Stimulated activated CD4-positive, alpha-beta T cell treated with anti-CD3 and anti-CD28 coated beads, TNF-alpha, amount 100 ng/mL, for 1 hour (primary cell): ENCODE measurements around the gene ALG11.

Experiments used
- DNase-seq, 3 donors: peaks; one replicate each; pipeline ENCODE4 v3.0.0-alpha.2; 2020; ENCODE audit warnings: low read depth in 3 of 3, low spot score in 1 of 3

The ALG11 gene

GRCh38 chr13:51997186-51997585, 15.0 kb upstream of the ALG11 start:
- no peak for DNase-seq

- DNase-seq = no peak
Measured at GRCh38 chr13:51997641-51998330, 14.4 kb upstream of the ALG11 start.

- no peak for DNase-seq
Measured at GRCh38 chr13:51998723-51999509, 13.3 kb upstream of the ALG11 start.

GRCh38 chr13:51999510-51999911, 12.7 kb upstream of the ALG11 start:
- DNase-seq = no peak

- DNase-seq = no peak
Measured at GRCh38 chr13:51999921-52000320, 12.3 kb upstream of the ALG11 start.

DNA sequence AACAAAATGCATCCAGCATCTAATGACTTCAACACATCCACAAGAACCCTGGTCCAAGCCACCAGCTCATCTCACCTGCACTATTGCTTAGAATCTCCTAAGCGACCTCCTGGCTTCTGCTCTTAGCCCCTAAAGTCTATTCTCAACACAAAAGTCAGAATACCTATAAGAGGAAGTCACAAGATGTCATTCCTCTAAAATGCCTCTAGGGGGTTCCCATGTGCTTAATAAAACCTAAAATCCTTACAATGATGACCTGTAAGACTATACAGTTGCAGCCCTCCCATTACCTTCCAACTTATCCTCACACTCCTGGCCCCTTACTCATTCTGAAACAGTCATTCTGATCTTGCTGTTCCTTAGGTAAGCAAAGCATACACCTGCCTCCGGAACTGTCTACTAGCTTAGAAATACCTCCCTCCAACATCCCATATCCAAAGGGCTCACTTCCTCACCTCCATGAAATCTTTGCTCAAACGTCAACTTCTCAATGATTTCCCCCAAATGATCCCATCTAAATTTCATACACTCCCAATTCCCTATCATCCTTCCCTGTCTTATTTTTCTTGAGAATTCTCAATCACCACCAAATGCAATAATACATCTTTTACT, 11.0 kb upstream of the ALG11 start:
- DNase-seq = no peak

DNA sequence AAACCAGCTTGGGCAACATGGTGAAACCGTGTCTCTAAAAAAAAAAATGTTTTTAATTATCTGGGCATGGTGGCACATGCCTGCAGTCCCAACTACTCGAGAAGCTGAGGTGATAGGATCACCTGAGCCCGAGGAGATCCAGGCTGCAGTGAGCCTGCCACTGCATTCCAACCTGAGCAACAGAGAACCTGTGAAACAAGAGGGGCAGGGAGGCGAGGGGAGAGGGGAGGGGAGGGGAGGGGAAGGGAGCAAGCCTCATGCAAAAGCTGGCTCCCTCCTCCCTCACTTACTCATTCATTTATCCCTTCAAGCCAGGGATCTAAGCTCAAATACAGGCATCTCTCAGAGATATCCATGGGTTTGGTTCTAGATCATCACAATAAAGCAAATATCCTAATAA, 9.8 kb upstream of the ALG11 start:
- no peak for DNase-seq

- DNase-seq = no peak
Measured at GRCh38 chr13:52003541-52003940, 8.7 kb upstream of the ALG11 start.

DNA sequence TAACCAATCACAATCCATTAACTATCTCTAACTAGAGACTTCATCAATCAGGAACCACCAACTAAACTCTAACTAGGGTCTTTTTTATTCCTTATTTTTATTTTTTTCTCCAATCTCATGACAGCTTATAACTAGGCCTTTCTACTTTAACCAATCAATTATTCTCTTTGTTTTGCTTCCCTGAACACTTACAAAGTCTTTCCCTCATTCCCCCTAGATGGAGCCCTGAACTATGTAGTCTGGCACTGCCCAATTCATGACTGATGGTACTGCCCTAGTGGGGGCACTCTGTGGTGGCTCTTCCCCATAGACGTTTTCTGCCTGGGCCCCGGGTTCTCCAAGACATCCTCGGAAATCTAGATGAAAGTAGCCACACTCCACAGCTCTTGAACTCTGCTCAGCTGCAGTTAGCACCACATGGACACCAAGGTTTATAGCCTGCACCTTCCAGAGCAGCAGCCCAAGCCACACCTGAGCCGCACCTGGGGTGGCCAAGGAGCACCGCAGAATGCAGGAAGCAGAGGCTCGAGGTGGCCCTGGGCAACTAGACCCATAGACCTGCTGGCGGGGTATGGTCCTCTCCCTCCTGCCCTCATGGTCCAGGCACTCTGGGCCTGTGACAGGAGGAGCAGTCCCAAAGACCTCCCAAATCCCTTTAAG, 7.6 kb upstream of the ALG11 start:
- no peak for DNase-seq

- no peak for DNase-seq
Measured at GRCh38 chr13:52005841-52006522, 6.2 kb upstream of the ALG11 start.

DNA sequence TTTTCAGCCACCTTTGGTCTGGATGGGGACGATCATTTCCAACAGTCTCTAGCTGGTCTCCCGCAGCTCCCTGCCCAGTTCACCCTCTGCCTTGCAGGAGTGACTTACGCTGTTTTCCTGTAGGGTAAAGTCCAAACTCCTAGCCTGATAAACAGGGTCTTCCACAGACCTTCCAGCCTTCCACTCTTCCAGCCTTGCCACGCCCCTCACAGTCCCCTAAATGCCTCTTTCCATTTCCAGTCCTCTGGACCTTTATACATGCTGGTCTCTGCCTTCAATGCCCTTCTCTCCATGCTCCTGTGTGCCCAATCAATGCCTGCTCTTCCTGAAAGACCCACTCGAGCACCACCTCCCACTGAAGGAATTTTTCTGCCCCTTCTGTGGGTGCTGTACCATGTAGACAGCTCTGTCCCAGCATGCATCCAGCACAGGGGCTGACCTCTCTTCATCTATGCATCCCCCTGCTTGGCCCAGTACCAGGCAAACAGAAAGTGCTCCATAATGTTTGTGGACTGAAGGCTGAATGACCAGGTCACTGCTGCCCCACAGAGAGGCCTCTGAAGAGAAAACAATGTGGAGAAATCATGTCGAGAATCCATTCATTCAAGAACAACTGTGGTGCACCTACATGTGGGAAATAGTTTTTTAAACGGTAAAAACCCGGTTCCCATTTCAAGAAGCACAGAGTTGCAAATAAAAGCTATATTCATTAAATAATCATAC, 5.5 kb upstream of the ALG11 start:
- no peak for DNase-seq

GRCh38 chr13:52009946-52010345, 2.3 kb upstream of the ALG11 start:
- DNase-seq = no peak

- peak in 2 of 3 donors; percentile 5 to 8 for DNase-seq
Measured at GRCh38 chr13:52010890-52011631, 1.1 kb upstream of the ALG11 start, which contains the start of gene ATP7B. TSS of gene ATP7B (minus strand) at chr13:52011450. CDS start at chr13:52011337, 113 bp downstream.

DNA sequence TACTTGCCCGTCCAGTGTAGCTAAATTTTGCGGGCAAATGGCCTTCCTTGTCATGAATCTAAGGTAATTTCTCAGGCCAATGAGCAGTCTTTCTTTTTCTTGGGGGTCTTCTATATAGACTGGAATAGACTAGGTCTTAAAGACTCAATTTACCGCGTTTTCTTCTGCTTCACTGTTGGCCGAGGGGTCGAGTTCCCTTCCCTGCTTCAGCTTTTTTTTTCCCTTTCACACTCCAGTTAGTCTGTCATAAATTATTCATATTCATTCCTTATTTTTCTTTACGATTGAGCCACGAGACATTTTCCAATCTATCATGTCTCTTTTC, 276 bp downstream of the ALG11 start:
- no peak for DNase-seq

GRCh38 chr13:52016296-52016695, 4.1 kb downstream of the ALG11 start:
- no peak for DNase-seq

DNA sequence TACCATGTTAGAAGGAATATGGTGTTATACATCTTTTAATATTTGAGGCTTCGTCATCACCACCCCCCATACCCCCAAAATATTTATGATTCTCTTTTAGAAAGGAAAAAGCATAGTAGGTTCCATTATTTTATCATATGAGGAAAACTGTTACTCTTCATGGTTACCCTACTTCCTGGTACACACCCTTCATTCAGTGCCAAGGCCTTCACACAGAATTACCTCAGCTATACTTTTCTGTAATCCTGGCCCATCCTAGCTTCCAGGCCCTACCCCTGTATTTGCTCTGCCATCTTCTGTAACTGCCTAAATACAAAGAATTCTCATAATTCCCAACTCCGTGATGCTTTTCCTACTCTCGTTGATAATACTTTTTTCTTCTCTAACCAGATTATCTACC, 8.0 kb downstream of the ALG11 start:
- no peak for DNase-seq

DNA sequence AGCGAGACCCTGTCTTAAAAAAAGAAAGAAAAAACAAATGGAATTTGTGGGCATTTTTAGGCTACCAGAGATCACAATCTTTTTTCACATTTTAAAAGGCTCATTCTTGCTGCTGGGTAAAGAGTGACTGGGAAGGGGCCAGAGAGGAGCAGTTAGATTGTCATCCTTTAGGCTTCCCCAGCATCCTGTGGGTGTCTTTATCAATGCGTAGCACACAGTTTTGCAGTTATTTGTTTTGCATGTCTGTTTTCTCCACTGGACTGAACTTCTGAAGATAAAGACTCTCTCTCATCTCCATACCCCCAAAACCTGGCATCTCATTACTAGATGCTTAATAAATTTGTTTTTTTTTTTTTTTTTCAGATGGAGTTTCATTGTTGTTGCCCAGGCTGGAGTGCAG, 10.2 kb downstream of the ALG11 start:
- DNase-seq = no peak

GRCh38 chr13:52024481-52024880, 12.3 kb downstream of the ALG11 start, which contains the start of gene UTP14C:
TSS of gene UTP14C (plus strand) at chr13:52024691. CDS start at chr13:52028805, 4,114 bp downstream.
- DNase-seq = no peak

DNA sequence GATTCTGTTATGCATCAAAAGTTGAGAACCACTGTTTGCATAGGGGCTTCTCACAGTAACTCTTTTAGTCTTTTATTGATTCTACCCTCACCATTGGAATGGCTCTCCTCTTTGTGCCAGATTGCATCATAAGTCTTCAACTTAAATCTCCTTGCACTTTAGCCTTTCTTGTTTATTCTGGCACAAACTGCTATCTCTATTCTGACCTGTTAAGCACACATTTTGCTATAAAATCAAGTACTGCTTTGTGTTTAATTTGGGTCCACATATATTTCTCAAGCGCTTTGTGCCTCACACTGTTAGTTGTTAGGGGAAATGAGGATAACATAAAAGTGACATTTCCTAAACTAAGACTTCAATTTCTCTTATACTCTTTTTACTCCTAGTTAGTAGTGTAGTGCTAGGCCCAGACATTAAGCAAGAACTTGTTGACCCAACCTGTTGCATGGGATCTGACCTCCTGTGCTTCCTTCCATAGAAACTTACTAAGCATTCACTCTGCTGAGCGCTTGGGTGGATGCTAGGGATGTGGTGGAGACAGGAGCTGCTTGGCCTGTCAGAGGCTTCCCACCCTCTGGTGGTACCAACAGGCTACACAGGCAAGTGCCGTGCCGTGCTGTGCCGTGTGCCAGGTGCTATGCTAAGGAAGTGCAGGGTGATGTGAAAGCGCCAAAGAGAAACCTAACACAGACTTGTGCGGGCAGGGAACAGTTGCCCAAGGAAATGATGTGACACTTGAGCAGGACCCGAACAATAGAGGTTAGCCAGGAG, 13.5 kb downstream of the ALG11 start:
- DNase-seq = no peak
